ENCODE measurements around the gene TGFBI.

DNA sequence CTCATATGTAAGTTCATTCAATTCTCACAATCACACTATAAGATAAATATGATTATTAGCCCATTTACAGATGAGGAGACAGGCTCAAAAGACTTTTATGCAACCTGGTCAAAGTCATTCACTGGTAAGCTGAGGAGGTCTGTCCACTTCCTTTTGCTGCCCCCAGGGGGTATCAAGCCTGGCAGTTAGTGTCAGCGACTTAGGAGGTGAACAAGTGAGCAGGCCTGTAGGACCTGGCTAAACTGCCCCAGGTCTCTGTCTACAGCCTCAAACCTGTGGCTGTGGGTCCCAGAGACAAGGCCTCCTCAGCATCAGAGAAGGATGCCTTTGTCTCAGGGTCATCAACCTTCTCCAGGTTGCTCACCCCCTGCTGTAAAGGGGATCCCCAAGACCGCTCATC is 10.4 kb downstream of the TGFBI start:
- TF ChIP-seq CTCF (IDR thresholded peaks at IDR 0.05; ENCODE audit: borderline replicate concordance, extremely low read depth, low read length, poor library complexity, severe bottlenecking) (no peak), EZH2 (IDR thresholded peaks at IDR 0.05; ENCODE audit: borderline replicate concordance, low read depth, low read length, severe bottlenecking) (no peak)

Measured in DND-41 (cell line).